ENCODE results near the gene TMEM250.

DNA sequence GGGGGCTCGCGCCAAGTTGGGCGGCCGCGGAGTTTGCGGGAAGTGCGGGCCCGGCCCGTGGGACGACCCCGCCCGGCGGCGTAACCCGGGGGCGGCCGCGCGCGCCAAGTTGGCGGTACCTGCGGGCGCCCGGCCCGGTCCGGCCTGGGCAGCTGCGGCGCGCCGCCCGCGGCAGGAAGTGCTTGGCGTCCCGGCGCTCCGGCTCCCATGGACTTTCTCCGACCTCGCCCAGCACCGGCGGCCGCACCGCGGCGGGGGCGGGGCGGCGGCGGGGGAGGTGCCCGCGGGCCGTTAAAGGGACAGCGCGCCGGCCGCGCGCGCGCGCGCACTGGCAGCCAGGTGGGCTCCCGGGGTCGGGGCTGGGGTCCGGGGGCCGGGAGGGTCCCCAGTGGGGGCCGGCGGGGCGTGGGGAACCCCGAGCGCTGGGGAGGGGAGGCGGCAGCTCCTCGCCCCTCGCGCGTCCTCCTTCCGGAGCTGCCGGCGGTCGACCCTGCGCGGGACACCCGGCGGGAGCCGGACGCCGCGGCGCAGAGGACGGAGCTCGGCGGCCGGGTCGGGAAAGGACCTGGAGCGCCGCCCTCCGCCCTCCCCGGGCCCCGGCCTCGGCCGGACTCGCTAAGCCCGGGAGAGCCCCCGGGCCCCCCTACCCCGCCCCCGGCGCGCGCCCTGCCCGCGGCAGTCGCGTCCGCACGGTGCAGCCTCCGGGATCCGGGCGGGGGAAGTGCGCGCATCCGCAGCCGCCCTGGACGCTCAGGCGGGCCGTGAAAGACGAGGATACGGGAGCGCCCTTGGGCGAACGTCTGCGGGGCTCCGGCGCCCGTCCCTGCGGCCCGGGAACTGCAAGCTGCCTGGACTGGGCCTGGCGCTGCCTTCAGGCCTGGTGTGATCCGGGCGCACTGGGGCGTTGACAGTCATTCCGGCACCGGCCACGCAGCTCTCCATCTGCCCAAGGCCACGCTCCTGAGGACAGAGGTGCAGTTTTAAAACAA is 23.3 kb downstream of the TMEM250 start, which contains the start of gene NACC2:
- TF ChIP-seq SP1 (IDR thresholded peaks at IDR 0.05): no peak
- no peak for TF ChIP-seq TARDBP (IDR thresholded peaks at IDR 0.05)
- TF ChIP-seq L3MBTL2 (conservative IDR thresholded peaks at IDR 0.05): no peak
- TF ChIP-seq HDGF (IDR thresholded peaks at IDR 0.05; ENCODE audit: borderline replicate concordance): no peak
- TF ChIP-seq FOXK2 (IDR thresholded peaks at IDR 0.05): no peak
- TF ChIP-seq SUZ12 (IDR thresholded peaks at IDR 0.05): no peak
- TF ChIP-seq FOXM1 (IDR thresholded peaks at IDR 0.05; ENCODE audit: borderline replicate concordance): no peak
- no peak for TF ChIP-seq BHLHE40 (IDR thresholded peaks at IDR 0.05; ENCODE audit: borderline replicate concordance)

Measured in HEK293T (cell line).